Left renal pelvis (tissue), 4 donors: ENCODE measurements around the gene CDY2B. TPM values are rescaled to one million over a fixed set of nuclear protein-coding genes. Genes with fewer than 3 reads are reported as not detected.
"Not testable (repeated sequence)": the region's sequence is repeated elsewhere in the genome, so short reads cannot be mapped to it uniquely, and the experiment has no call there.

Experiments
- DNase-seq, 4 donors: peaks; one replicate each; pipeline ENCODE4 v3.0.0-alpha.2; 2013; ENCODE audit warnings: low read depth in 4 of 4, low spot score in 3 of 4
- polyA plus RNA-seq, 4 donors: library from polyadenylated mRNA; unstranded; fragments of 120-200 nt; gene quantifications; one replicate each; pipeline ENCODE4 v1.2.1, GENCODE V29; 2013; ENCODE audit not compliant: insufficient read length in 4 of 4

CDY2B gene, protein sequence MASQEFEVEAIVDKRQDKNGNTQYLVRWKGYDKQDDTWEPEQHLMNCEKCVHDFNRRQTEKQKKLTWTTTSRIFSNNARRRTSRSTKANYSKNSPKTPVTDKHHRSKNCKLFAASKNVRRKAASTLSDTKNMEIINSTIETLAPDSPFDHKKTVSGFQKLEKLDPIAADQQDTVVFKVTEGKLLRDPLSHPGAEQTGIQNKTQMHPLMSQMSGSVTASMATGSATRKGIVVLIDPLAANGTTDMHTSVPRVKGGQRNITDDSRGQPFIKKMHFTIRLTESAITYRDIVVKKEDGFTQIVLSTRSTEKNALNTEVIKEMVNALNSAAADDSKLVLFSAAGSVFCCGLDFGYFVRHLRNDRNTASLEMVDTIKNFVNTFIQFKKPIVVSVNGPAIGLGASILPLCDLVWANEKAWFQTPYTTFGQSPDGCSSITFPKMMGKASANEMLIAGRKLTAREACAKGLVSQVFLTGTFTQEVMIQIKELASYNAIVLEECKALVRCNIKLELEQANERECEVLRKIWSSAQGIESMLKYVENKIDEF
- not detected for polyA plus RNA-seq

DNA sequence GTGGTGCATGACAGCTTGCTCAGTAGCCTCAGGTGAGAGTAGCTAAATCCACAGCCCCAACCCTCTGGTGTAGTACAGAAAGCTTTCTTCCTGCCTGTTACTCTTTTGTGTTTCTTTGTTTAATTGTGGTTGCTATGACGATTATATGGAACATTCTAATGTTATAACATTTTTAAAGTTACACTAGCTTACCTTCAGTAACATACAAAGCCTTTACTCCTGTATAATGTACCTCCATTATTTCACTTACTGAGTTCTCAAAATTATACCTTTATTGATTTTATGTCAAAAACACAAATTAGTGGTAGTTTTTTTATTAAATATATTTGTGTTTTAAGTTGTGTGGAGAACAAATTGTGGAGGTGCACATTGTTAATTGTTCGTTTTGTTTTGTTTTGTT, at the start of gene CDY2B:
TSS of gene CDY2B (minus strand) at position 101 of the 400 bp plus-strand sequence. CDS start 328 bp downstream, outside the sequence.
- not testable (repeated sequence) for DNase-seq

DNA sequence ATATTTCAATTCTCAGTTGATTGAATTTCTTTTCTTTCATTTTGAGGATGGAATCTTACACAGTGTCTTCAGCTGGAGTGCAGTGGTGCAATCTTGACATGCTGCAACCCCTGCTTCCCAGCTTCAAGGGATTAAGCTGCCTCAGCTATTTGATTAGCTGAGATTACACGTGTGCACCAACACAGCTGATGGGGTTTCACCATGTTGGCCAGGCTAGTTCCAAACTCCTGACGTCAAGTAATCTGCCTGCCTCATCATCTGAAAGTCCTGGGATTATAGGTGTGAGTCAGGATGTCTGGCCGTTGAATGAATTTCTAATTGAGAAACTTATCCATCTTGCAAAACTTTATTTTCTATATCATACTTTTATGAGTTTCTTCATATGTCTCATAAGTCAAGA, 28.0 kb upstream of the CDY2B start:
- not testable (repeated sequence) for DNase-seq

DNA sequence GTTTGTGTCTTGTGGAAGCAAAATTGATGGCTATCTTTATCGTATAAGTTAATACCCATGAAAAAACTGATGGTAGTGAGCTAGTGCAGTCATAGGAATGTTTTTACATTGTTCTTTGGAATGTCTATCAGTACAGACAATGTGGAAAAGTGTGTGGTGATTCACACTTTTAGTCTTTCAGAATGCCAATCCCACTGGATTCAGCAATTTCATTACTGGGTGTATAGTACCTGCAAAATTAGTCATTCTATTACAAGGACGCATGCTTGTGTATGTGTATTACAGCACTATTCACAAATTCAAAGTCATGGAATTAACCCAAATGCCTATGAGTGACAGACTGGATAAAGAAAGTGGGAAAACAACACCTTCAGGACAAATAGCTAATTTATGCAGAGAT, 27.3 kb upstream of the CDY2B start:
- not testable (repeated sequence) for DNase-seq

DNA sequence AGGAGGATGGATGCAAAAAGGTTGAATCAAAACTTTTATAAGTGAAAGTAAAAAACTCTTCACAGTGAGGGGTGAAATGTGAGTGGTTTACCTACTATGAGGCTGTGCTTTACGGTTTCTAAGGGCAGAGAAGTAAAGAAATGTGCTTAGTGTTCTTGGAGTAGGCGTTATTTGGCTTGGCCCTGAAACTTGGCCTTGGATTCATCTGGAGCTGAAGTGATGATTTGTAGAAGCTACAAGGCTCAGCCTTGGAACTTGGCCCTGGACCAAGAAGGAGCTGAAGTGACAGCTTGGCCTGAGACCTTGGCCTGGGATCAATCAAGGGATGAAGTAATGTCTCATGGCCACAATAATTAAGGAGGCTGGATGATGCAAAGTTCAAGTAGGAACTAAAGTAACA, 1.7 kb upstream of the CDY2B start:
- DNase-seq = not testable (repeated sequence)

DNA sequence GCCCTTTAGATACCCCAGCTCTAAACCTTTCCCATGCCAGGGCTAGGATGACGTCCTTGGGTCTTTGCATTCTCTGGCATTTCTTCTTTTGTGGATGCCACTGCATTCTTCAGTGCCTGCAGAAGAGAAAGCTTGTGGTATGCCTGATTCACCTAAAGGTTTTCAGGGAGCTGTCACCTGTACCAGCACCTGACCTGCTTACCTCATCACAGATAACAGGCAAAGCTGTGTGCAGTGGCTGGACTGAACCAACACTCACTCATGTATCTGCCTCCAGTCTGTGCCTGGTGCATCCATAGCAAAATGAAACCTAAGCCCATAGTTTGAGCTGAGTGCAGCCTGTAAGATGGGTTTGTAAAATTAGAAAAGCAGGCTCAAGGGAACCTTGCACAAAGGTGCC, 3.3 kb downstream of the CDY2B start:
- DNase-seq = not testable (repeated sequence)

DNA sequence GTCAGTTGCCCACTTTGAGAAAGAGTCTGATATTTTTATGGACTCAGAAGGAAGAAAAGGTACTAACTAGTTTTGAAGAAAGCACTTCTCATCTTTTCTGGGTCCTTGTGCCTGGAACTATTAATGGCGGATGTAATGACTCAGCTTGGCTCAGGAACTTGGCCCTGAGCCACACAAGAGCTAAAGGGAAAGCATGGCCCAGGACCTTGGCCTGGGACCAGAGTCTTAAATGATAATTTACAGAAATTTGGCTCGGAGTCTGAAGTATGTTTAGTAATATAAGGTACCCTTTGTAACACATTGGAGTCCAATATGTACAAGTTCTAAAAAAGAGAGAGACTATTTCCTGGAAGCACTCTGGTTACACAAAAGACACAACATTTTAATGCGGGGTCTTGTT, 4.6 kb downstream of the CDY2B start:
- not testable (repeated sequence) for DNase-seq

DNA sequence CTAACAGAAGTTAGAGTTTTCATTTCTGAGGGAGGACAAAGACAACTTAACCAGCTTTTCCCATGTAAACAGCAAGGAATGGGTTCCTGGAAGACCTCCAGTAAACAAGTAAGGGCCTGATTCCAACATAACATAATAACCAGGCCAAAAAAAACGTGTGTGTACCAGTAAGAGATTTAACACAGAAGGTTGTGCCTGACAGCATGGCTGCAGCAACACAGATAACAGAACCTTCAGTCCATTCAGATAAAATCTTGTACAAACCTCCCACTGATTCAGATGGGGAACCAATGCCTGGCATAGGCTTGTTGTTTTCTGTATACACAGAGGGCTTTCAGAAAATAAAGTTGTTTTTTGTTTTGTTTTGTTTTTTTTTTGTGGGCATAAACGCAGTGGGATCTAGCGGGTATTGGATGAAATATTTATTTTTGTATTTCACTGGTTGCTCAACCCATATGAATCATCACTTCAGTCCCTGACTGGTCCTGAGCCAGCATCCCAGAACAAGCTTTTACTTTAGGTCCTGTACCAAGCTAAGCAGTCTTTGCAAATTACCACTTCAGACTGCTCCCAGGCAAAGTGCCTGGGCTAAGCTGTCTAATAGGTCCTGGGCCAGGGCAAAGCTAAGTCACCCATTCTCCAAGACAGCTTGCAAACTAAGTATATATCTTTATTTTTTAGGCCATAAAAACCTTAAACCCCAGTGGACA, 8.7 kb downstream of the CDY2B start:
- DNase-seq = not testable (repeated sequence)

DNA sequence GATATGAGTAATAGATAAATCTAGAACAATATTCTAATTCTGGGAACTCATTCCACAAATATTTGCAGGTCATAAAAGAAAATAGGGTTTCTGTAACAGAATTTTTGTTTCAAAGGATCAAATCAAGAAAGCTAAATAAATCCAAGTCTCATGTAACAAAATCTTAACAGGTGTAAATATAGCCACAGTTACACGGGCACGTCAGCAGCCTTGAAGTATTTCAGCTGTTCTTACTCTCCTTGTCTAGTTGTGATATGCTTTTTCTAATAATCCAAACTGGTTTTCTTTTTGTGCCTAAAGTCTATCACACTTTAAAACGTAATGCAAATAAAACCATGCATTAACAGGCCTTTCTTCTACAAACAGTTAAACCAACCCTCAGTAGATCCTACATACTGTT, 9.3 kb downstream of the CDY2B start:
- not testable (repeated sequence) for DNase-seq

DNA sequence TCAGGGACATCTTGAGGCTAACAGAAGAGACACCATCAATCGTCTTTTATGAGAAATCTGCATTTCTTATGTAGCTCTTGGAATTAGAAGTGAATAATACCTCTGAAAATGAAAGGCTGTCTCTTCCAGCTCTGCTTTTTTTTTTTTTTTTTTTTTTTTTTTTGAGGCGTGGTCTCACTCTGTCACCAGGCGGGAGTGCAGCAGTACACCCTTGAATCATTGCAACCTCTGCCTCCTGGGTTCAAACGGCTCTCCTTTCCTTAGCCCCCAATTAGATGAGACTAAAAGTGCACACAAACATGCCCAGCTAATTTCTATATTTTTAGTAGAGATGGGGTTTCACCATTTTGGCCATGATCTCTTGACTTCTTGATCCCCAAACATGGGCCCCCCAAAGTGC, 12.2 kb downstream of the CDY2B start:
- not testable (repeated sequence) for DNase-seq

DNA sequence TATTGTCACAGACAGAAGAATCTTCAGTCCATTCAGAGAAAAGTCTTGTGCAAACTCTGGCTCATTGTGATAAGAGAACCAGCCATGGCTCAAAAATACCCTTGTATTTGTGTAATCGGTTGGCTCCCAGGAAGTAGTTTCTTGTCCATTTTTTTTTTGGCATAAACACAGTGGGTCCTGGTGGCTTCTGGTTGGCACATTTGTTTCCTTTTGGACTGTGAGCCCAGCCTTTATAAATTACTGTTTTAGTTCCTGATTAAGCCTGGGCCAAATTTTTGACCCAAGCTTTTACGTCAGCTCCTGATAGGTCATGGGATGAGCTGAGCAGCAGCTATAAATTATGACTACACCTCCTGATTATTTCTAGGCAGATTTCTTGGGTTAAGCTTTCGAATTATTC, 19.4 kb downstream of the CDY2B start:
- not testable (repeated sequence) for DNase-seq

DNA sequence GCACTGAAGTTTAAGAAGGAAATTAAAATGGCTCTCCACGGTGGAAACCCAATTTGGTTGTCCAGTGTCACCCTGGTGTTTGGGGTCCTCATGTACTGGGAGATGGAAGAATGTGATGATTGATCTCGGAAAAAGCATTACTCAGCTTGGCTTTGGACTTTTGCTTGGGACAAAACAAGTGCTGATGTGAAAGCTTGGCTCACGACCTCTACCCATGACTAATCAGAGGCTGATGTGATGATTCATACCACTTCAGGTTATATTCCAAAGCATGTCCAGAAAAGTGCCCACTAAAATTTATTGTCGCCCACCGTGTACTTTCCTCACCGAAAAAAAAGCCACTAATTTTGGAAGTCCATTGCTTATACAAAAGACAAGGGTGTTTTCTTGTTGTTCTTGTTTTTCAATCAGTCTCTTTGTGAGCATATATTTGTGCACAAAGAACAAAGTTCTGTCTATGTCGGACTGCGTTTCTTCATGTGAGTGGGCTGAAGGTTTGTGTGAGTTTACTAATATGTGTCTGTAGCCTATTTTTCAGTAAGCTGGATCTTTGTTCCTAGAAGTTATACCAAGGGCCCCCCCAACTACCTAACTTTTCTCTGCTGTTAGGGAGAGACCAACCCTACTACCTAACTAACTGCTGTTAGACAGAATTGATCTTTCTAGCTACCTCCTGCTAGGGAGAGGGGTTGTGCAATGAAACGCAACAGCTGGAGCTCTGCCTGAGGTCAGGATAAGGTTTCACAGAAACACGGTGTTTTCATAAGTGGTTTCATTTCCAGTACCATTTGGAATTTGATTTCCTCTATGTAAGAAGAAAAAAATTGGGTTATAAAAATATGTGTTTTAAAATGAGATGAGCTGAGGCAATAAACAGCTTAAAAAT, 22.8 kb downstream of the CDY2B start:
- DNase-seq = not testable (repeated sequence)

DNA sequence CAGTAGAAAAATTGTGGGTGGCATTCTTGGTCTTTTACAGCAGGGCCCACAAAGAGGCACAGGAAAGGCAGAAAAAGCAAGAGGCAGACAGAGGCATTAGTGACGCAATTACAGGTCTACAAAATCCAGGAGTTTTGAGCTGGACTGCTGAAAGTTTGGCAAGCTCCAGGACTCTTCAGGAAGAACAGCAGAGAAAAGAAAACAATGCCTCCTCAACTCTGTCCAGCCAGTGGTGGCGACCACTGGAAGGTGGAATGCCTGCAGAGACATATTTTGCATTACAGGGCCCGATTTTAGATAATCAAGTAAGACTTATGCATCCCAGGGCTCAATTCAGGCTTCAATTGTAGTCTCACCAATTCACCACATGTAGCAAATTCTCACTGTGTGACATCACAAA, 23.5 kb downstream of the CDY2B start:
- not testable (repeated sequence) for DNase-seq

DNA sequence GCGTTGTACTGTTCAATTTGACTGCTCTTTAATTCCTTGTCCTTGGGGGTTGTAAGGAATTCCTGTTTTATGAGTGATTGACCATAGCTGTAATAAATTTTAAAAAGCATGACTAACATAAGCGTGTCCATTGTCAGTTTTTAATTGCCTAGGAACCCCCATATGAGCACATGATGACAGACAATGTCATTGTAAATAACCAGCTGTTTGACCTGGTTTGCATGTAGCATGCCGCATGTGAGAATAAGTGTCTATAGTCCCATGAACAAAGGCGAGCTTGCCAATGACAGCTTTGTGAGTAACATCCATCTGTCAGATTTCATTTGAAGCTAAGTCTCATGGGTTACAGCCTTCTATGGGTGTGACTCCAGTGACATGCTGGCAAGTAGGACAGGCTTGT, 30.9 kb downstream of the CDY2B start:
- not testable (repeated sequence) for DNase-seq

DNA sequence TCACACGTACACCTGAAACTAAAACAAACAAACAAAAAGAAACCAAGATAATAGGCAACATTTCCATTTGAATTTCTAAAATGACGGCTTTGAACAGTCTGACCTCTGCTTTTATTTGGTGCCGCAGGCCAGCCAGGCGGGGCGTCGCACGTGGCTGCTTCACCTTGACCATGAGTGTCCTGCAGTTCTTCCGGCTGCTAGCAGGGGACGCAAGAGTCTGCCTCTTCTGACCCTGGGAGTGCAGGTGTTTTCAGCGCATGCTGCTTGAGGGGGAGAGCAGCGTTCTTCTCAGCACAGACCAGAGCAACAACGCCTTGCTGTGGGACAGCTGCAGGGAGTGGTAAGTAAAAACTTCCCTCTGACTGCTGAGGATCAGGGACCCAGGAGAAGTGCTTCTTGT, 47.9 kb downstream of the CDY2B start:
- not testable (repeated sequence) for DNase-seq

Other genes starting within 250 kb of the CDY2B start
- not detected for gene CDY2A, start 145.6 kb upstream of the CDY2B start, polyA plus RNA-seq